Parathyroid adenoma (tissue), 2 donors: ENCODE data around the gene SIK3.

Experiments used
- H2AFZ ChIP-seq: fragments of 300-600 bp; sonication (generic); one replicate; pipeline ENCODE4 v1.7.0; 2017; ENCODE audit warnings: antibody characterized with exemption, mild to moderate bottlenecking
- H3K27ac ChIP-seq: fragments of 300-600 bp; sonication (generic); one replicate; pipeline ENCODE4 v1.7.0; 2017
- H3K27me3 ChIP-seq: fragments of 300-600 bp; sonication (generic); one replicate; pipeline ENCODE4 v1.7.0; 2017; ENCODE audit warnings: low read length; ENCODE audit not compliant: control insufficient read depth, insufficient read depth
- H3K36me3 ChIP-seq: fragments of 300-600 bp; sonication (generic); one replicate; pipeline ENCODE4 v1.7.0; 2017; ENCODE audit warnings: low read length; ENCODE audit not compliant: control insufficient read depth, insufficient read depth
- H3K4me1 ChIP-seq: fragments of 300-600 bp; sonication (generic); one replicate; pipeline ENCODE4 v1.7.0; 2017; ENCODE audit warnings: control low read depth
- H3K4me2 ChIP-seq: fragments of 300-600 bp; sonication (generic); one replicate; pipeline ENCODE4 v1.7.0; 2017; ENCODE audit warnings: low read length
- H3K4me3 ChIP-seq: fragments of 300-600 bp; sonication (generic); one replicate; pipeline ENCODE4 v1.7.0; 2017; ENCODE audit warnings: low read depth, low read length
- H3K79me2 ChIP-seq: fragments of 300-600 bp; sonication (generic); one replicate; pipeline ENCODE4 v1.7.0; 2017; ENCODE audit warnings: control low read depth
- H3K9ac ChIP-seq: fragments of 300-600 bp; sonication (generic); one replicate; pipeline ENCODE4 v1.7.0; 2017; ENCODE audit warnings: mild to moderate bottlenecking
- H3K9me3 ChIP-seq: fragments of 300-600 bp; sonication (generic); one replicate; pipeline ENCODE4 v1.7.0; 2017; ENCODE audit warnings: low read length; ENCODE audit not compliant: control insufficient read depth
- TF ChIP-seq, protein P1 (sequence below): fragments of 300-600 bp; sonication (generic); IDR thresholded peaks from one replicate; pipeline ENCODE4 v1.7.0; 2017; ENCODE audit warnings: antibody characterized with exemption, mild to moderate bottlenecking
- donor health status: primary hyperparathyroidism.

SIK3 gene

DNA sequence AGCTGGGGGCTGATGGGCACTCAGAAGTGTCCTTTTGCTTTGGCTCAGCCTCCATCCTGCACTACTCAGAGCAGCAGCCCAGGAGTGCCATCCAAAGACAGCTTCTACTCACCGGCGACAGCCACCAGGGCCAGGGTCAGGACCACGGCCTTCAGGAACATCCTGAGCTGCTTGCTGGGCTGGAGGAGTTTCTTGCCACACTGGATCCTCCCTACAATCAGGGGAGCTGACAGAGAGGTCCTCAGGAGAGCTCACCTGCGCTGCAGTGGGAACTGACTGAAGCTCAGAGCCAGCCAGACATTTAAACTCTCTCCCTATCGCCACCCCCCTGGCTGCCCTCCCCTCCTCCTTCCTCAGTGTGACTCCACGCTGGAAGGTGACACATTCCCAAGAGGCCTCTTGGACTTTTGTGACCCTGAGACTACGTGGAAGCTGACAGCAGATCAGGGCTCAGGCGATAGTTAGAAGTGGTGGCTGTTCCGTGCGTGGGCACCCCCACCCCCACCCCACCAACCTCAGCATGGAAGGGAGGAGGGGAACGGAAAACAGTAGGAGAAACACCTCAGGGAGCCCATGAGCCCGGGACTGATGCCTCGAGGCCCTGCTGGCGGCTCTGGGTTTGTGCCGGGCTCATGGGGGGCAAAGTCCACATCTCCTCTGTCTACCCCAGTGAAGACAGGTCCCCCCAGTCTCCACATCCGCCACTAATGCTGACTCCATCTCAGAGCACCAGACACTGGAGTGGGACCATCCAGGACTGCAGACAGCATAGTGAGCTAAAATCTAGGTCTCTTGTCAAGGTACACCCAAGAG, 275.0 kb downstream of the SIK3 start, which contains the start of gene APOA4:
Gene APOA4, minus strand, starts transcription at position 274 of the 813 bp plus-strand sequence. Its CDS starts 113 bp downstream, at position 161.
- no peaks in the 10 kb centered on the region for H3K79me2 ChIP-seq
- no peak within 1 kb of the TSS for H3K9ac ChIP-seq
- H3K36me3 ChIP-seq, result no peaks in the 10 kb centered on the region
- no peak within 1 kb of the TSS for H3K27ac ChIP-seq
- TF ChIP-seq, protein P1, sequence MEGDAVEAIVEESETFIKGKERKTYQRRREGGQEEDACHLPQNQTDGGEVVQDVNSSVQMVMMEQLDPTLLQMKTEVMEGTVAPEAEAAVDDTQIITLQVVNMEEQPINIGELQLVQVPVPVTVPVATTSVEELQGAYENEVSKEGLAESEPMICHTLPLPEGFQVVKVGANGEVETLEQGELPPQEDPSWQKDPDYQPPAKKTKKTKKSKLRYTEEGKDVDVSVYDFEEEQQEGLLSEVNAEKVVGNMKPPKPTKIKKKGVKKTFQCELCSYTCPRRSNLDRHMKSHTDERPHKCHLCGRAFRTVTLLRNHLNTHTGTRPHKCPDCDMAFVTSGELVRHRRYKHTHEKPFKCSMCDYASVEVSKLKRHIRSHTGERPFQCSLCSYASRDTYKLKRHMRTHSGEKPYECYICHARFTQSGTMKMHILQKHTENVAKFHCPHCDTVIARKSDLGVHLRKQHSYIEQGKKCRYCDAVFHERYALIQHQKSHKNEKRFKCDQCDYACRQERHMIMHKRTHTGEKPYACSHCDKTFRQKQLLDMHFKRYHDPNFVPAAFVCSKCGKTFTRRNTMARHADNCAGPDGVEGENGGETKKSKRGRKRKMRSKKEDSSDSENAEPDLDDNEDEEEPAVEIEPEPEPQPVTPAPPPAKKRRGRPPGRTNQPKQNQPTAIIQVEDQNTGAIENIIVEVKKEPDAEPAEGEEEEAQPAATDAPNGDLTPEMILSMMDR, result no peak
- H2AFZ ChIP-seq, result no peak within 1 kb of the TSS
- H3K9me3 ChIP-seq, result no peaks in the 10 kb centered on the region
- no peaks in the 10 kb centered on the region for H3K27me3 ChIP-seq
- H3K4me3 ChIP-seq, result no peak within 1 kb of the TSS
- no peak within 1 kb of the TSS for H3K4me2 ChIP-seq
- H3K4me1 ChIP-seq, result no peaks in the 10 kb centered on the region

DNA sequence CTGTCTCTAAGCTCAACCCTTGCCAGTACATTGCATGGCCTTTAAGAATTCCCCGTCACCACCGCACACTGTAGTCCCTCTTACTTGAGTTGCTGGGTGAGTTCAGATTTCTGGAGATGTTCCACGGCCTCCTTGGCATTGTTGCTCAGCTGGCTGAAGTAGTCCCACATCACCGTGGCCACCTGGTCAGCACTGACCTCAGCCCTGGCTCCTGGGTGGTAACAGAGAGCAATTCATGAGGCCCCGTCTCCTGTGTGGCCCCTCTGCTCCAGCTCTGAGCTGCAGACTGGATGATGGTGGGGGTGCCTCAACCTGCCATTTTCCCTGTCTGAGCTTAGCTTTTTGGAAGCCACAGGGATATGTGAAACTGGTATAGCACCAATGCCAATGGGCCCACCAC, 275.7 kb downstream of the SIK3 start:
- no peak overlapping the region for H2AFZ ChIP-seq
- no peak overlapping the region for H3K4me3 ChIP-seq
- H3K27me3 ChIP-seq, result no peaks in the 10 kb centered on the region
- no peaks in the 10 kb centered on the region for H3K79me2 ChIP-seq
- no peaks in the 10 kb centered on the region for H3K9me3 ChIP-seq
- H3K4me1 ChIP-seq, result no peaks in the 10 kb centered on the region
- no peak overlapping the region for H3K27ac ChIP-seq
- no peaks in the 10 kb centered on the region for H3K36me3 ChIP-seq
- no peak overlapping the region for H3K4me2 ChIP-seq
- H3K9ac ChIP-seq, result no peak overlapping the region
- TF ChIP-seq, protein P1, result no peak

DNA sequence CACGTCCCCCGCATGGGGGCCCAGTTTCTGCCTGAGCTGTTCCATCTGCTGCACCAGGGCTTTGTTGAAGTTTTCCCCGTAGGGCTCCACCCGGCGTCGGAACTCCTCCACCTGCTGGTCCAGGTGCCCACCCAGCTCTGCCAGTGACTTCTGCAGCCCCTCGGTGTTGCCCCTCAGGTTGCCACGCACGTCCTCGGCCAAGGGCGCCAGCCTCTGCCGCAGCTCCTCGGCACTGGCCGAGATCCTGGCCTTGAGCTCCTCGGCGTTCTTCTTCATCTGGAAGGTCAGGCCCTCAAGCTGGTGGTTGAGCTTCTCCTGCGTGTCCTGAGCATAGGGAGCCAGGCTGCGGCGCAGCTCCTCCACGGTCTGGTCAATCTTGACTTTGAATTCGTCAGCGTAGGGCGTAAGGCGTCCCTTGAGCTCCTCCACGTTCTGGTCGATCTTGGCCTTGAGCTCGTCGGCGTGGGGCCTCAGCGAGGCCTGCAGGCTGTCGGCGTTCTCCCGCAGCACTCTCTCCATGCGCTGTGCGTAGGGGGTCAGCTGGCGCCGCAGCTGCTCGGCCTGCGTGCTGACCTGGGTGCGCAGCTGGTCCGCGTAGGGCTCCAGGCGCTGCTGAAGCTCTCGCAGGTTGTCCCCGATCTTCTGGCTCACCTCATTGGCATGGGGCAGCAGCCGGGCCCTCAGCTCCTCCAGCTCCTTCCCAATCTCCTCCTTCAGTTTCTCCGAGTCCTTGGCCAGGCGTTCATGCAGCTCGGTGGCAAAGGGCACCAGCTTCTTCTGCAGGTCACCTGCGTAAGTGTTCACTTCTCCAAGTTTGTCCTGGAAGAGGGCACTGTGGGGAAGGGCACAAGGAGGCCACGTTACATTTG, 276.9 kb downstream of the SIK3 start:
- TF ChIP-seq, protein P1, result no peak
- H3K4me3 ChIP-seq, result no peak overlapping the region
- no peaks in the 10 kb centered on the region for H3K9me3 ChIP-seq
- H2AFZ ChIP-seq, result no peak overlapping the region
- no peaks in the 10 kb centered on the region for H3K4me1 ChIP-seq
- no peak overlapping the region for H3K9ac ChIP-seq
- no peaks in the 10 kb centered on the region for H3K27me3 ChIP-seq
- H3K36me3 ChIP-seq, result no peaks in the 10 kb centered on the region
- H3K4me2 ChIP-seq, result no peak overlapping the region
- no peak overlapping the region for H3K27ac ChIP-seq
- no peaks in the 10 kb centered on the region for H3K79me2 ChIP-seq

DNA sequence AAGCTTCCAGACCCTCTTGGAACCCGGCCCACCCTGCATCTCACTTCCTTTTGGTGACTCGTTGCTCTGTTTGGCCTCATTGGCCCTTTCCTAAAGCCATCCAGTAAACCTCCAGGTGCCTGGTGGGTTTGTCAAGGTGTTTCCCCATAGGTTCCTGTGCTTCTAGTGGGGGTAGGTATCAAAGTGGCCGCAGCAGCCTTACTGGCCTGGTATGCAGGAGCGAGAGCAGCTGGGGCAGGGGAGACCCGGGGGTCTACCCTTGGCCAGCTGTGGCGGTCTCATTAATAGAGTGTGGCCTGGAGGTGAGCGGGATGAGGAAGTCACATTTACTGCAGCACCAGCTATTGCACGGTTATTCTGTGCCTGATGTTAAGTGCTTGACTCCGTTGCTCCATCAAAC, 279.2 kb downstream of the SIK3 start:
- TF ChIP-seq, protein P1, result no peak
- Histone ChIP-seq H3K27ac (no peak overlapping the region), H3K27me3 (no peaks in the 10 kb centered on the region), H3K36me3 (no peaks in the 10 kb centered on the region), H2AFZ (no peak overlapping the region), H3K4me3 (no peak overlapping the region), H3K4me1 (no peaks in the 10 kb centered on the region), H3K79me2 (no peaks in the 10 kb centered on the region), H3K9me3 (no peaks in the 10 kb centered on the region), H3K9ac (no peak overlapping the region), H3K4me2 (no peak overlapping the region)
